Activated naive CD8-positive, alpha-beta T cell treated with anti-CD3 and anti-CD28 coated beads, Interleukin-2, amount 50 U/mL, for 24 hours (primary cell): ENCODE data around the gene HSDL1.
A peak's percentile ranks its signal among the peaks of the same experiment; 100 is the strongest.

Source experiments
- ATAC-seq: fragments of 150-1000 bp; cut with Tn5 transposase; one replicate; pipeline ENCODE4 v1.10.0; 2021
- DNase-seq: peaks from one replicate; pipeline ENCODE4 v3.0.0; 2021
- H3K27ac Mint-ChIP-seq: one replicate; pipeline ENCODE4 v1.8.0; 2021; ENCODE audit warnings: mild to moderate bottlenecking, mixed read lengths
- H3K27me3 Mint-ChIP-seq: one replicate; pipeline ENCODE4 v1.8.0; 2021; ENCODE audit warnings: mixed read lengths
- H3K36me3 Mint-ChIP-seq: one replicate; pipeline ENCODE4 v1.8.0; 2021; ENCODE audit warnings: low read depth, mixed read lengths
- H3K4me1 Mint-ChIP-seq: one replicate; pipeline ENCODE4 v1.8.0; 2021; ENCODE audit warnings: mixed read lengths
- H3K4me3 Mint-ChIP-seq: one replicate; pipeline ENCODE4 v1.8.0; 2021; ENCODE audit warnings: mild to moderate bottlenecking, moderate library complexity, mixed read lengths
- H3K9me3 Mint-ChIP-seq: one replicate; pipeline ENCODE4 v1.8.0; 2021; ENCODE audit warnings: mixed read lengths

HSDL1 gene

DNA sequence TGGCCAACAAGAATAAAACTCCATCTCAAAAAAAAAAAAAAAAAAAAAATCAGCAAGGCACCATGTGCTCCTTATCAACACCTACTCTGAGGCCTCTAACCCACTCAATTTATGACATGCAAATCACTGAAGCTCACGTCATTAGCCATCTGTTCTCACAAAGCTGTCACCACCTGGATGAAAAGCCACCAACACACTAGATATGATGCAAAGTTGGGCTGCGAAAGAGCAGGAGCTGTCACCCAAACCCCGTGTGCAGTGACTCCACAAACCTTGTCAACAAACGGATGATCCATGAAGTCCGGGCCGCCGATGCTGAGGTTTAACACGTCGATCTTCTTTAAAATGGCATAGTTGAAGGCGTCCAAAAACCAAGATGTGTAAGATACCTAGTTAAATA is 53.5 kb downstream of the HSDL1 start:
- no peak for ATAC-seq
- no peaks in the 10 kb centered on the region for H3K9me3 Mint-ChIP-seq
- H3K4me3 Mint-ChIP-seq: no peak overlapping the region
- H3K36me3 Mint-ChIP-seq: peaks cover 67% of the 10 kb centered on the region
- no peak for DNase-seq
- H3K4me1 Mint-ChIP-seq: peaks cover 32% of the 10 kb centered on the region
- no peaks in the 10 kb centered on the region for H3K27me3 Mint-ChIP-seq
- H3K27ac Mint-ChIP-seq: no peak overlapping the region

- no peak overlapping the region for H3K27ac Mint-ChIP-seq
- no peak overlapping the region for H3K4me3 Mint-ChIP-seq
- H3K27me3 Mint-ChIP-seq: no peaks in the 10 kb centered on the region
- DNase-seq (no peak), ATAC-seq (no peak)
- H3K4me1 Mint-ChIP-seq: peaks cover 41% of the 10 kb centered on the region
- peaks cover 66% of the 10 kb centered on the region for H3K36me3 Mint-ChIP-seq
- H3K9me3 Mint-ChIP-seq: no peaks in the 10 kb centered on the region
Measured at GRCh38 chr16:84090211-84090610, 54.8 kb downstream of the HSDL1 start.

- Mint-ChIP-seq H3K36me3 (peaks cover 68% of the 10 kb centered on the region), H3K27ac (peak overlapping the region; percentile 63), H3K27me3 (no peaks in the 10 kb centered on the region), H3K4me3 (no peak overlapping the region), H3K9me3 (no peaks in the 10 kb centered on the region), H3K4me1 (peaks cover 46% of the 10 kb centered on the region)
- peak; percentile 50 for DNase-seq
- peak; percentile 88 for ATAC-seq
Measured at GRCh38 chr16:84088695-84089395, 56.1 kb downstream of the HSDL1 start.

DNA sequence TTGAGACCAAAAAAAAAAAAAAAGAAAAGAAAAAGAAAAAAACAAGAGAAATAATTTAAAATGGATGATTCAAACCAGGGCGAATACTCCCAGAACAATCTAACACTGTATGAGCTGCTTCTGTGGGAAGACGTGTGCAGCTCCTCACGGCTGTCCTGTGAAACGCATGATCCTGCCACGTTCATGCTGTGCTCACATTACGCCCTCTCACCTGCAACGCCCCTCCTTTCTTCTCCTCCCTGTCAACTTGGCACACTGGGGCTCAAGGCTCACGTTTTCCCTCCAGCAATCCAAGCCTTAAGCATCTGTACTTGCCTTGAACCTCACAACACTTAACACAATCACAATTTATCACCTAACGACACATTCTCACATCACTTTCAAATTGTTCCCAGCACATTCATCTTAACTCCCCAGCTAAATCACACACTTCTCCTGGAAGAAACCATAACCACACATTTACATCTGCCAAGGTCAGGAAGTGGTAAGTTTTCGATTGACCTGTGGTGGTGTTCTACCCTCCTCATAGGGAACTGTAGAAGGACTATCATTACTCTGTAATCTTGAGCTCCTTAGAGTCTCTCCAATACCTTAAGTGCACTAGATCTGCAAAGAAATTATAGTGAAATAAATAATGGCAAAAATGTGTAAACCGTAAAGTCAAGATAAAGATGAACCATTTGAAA is 57.4 kb downstream of the HSDL1 start:
- Mint-ChIP-seq H3K4me1 (peaks cover 46% of the 10 kb centered on the region), H3K36me3 (peaks cover 61% of the 10 kb centered on the region)

GRCh38 chr16:84087001-84087400 is 58.0 kb downstream of the HSDL1 start:
- Mint-ChIP-seq H3K27ac (no peak overlapping the region), H3K27me3 (no peaks in the 10 kb centered on the region), H3K36me3 (peaks cover 62% of the 10 kb centered on the region)

More for the DNA sequence above, 57.4 kb downstream of the HSDL1 start:
- H3K27me3 Mint-ChIP-seq: no peaks in the 10 kb centered on the region
- peak overlapping the region; percentile 3 for H3K27ac Mint-ChIP-seq
- H3K4me3 Mint-ChIP-seq: no peak overlapping the region
- ATAC-seq (no peak), DNase-seq (no peak)
- H3K9me3 Mint-ChIP-seq: no peaks in the 10 kb centered on the region

DNA sequence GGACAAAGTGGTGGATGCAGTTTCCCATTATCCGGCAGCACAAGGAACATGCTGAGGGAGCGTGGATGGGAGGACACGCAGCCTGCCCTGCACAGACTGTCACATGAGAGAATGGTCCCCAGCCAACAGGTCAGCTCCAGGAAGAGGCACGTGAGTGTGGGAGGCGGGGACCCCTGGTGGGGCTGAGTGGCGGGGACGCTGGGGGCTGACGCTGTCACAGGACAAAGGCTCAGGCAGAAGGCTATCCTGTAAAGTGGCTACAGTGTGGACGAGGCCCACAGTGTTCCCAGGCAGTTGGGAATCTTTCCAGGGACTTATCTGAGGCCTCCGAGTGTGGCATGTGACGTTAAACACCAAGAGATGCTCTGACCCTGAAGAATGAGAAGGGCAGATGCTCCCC is 58.6 kb downstream of the HSDL1 start:
- no peak overlapping the region for H3K27ac Mint-ChIP-seq
- no peak for DNase-seq
- no peaks in the 10 kb centered on the region for H3K27me3 Mint-ChIP-seq
- H3K4me3 Mint-ChIP-seq: no peak overlapping the region
- ATAC-seq: no peak
- H3K36me3 Mint-ChIP-seq: peaks cover 63% of the 10 kb centered on the region
- H3K9me3 Mint-ChIP-seq: no peaks in the 10 kb centered on the region
- H3K4me1 Mint-ChIP-seq: peaks cover 46% of the 10 kb centered on the region

More at GRCh38 chr16:84087001-84087400, 58.0 kb downstream of the HSDL1 start:
- H3K9me3 Mint-ChIP-seq: no peaks in the 10 kb centered on the region
- H3K4me3 Mint-ChIP-seq: no peak overlapping the region
- H3K4me1 Mint-ChIP-seq: peaks cover 46% of the 10 kb centered on the region
- DNase-seq (no peak), ATAC-seq (no peak)

DNA sequence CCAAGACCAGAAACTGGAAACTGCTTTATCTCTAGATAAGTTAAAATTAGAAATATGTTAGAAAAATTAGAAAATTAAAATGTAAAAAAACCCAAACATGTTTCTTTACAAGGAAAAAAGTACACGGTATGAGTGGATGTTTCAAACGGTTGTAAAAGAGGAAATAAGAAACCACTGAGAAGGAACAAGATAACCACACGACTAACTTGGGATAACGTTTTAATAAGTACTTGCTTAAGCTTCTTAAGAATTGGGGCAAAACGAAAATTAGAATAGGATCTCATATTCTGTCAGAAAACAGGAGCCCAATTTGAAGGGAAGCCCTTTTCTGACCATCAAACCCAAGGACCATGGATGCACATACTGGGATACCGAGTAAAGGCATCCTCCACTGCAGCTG is 59.2 kb downstream of the HSDL1 start:
- Mint-ChIP-seq H3K9me3 (no peaks in the 10 kb centered on the region), H3K36me3 (peaks cover 65% of the 10 kb centered on the region), H3K4me1 (peaks cover 46% of the 10 kb centered on the region), H3K4me3 (no peak overlapping the region), H3K27ac (no peak overlapping the region), H3K27me3 (no peaks in the 10 kb centered on the region)
- DNase-seq (no peak), ATAC-seq (no peak)

DNA sequence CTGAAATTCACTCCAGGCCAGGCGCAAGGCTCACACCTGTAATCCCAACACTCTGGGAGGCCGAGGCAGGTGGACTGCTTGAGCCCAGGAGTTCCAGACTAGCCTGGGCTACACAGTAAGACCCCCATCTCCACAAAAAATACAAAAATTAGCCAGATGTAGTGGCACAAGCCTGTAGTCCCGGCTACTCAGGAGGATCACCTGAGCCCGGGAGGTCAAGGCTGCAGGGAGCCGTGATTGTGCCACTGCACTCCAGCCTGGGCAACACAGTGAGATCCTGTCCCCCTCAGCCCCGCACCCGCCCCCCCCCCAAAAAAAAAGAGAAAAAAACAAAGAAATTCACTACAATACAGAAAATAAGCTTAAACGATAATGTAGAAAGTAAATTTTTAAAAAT is 59.7 kb downstream of the HSDL1 start:
- DNase-seq (no peak), ATAC-seq (no peak)
- Mint-ChIP-seq H3K4me1 (peaks cover 46% of the 10 kb centered on the region), H3K9me3 (no peaks in the 10 kb centered on the region), H3K27me3 (no peaks in the 10 kb centered on the region), H3K27ac (no peak overlapping the region), H3K4me3 (no peak overlapping the region), H3K36me3 (peaks cover 64% of the 10 kb centered on the region)

- ATAC-seq (peak; percentile 82), DNase-seq (peak; percentile 68)
- H3K9me3 Mint-ChIP-seq: no peaks in the 10 kb centered on the region
- no peak overlapping the region for H3K27ac Mint-ChIP-seq
- H3K4me1 Mint-ChIP-seq: peaks cover 46% of the 10 kb centered on the region
- no peak overlapping the region for H3K4me3 Mint-ChIP-seq
- no peaks in the 10 kb centered on the region for H3K27me3 Mint-ChIP-seq
- peaks cover 64% of the 10 kb centered on the region for H3K36me3 Mint-ChIP-seq
Measured at GRCh38 chr16:84084570-84085270, 60.3 kb downstream of the HSDL1 start.

DNA sequence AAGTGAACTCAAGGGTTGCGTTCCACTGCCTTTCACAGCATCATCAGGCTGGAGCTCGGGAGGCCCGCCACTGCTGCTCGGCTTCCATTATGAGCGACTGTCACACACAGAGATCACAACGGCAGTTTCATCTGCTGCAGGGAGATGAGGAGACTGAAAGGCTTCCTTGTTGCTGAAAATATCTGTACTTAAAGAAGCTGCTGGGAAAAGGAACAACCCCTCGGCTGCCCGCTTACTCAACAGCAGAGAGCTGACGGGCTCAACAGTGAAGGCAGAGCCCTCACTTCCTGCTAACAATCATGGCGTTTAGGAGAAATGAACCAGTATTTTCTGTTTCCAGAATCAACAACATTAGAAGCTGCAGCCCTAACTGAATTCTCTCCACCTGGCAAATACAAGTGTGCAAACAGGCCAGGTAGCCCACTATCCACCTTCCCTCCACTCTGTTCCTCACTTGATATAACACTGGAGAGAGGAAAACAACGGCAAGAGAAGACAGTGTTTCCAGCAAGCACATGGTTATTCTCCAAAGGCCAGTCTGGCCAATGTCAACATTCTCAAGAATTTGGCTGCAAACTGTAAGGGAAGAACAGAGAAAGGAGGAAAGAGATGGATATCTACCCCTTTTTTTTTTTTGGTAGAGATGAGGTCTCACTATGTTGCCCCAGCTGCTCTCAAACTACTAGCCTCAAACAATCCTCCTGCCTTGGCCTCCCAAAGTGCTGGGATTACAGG is 62.0 kb downstream of the HSDL1 start:
- ATAC-seq: no peak
- Mint-ChIP-seq H3K27ac (no peak overlapping the region), H3K9me3 (no peaks in the 10 kb centered on the region), H3K4me3 (no peak overlapping the region), H3K4me1 (peaks cover 30% of the 10 kb centered on the region), H3K27me3 (no peaks in the 10 kb centered on the region), H3K36me3 (peaks cover 50% of the 10 kb centered on the region)
- no peak for DNase-seq

DNA sequence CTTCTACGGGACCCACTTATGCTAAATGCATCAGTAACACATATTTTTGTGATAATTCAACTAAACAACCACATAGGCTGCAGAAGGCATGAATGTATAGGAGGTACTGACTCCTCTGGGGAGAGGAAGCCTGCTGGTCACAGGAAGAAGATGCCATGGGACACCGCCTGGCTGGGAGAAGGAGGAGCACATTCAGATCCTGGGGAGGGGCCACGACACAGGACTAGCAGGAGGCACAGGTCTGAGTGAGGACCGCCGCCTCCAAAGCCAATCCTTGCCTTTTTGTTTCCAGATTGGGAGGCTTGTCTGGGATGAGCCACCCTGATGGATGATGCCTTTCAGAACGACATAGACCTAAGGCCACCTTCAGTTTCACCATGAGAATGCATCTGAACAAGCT is 62.9 kb downstream of the HSDL1 start:
- no peak overlapping the region for H3K27ac Mint-ChIP-seq
- no peaks in the 10 kb centered on the region for H3K9me3 Mint-ChIP-seq
- H3K4me1 Mint-ChIP-seq: peaks cover 21% of the 10 kb centered on the region
- DNase-seq (no peak), ATAC-seq (no peak)
- H3K36me3 Mint-ChIP-seq: peaks cover 51% of the 10 kb centered on the region
- H3K27me3 Mint-ChIP-seq: no peaks in the 10 kb centered on the region
- H3K4me3 Mint-ChIP-seq: no peak overlapping the region

DNA sequence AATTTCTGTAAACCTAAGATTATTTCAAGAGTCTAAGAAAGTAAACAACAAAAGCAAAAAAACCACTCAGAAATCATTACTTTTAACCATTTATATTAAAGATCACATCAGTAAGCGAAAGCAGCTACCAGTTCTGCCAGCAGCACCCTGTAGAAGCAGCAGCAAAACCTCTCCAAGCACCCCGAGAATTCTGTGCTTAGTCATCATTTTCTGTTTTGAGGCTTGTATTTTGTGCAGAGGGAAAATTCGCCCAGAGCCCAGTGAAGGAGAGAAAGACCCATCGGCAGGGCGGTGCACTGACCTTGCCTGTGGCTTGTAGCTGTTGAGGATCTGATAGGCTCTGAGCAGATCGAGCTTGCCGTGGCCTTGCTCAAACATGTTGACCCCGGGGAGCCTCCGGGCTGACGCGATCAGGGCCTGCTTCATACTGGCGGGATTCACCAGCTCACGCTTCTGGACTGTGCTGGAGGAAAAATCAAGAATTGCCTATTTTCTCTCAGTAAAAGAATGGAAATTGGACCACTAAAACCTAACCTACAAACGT is 63.5 kb downstream of the HSDL1 start:
- Mint-ChIP-seq H3K36me3 (peaks cover 45% of the 10 kb centered on the region), H3K27me3 (no peaks in the 10 kb centered on the region), H3K27ac (no peak overlapping the region), H3K4me3 (no peak overlapping the region), H3K4me1 (peaks cover 16% of the 10 kb centered on the region), H3K9me3 (no peaks in the 10 kb centered on the region)
- ATAC-seq: no peak
- DNase-seq: no peak

GRCh38 chr16:84080813-84081212 is 64.2 kb downstream of the HSDL1 start:
- ATAC-seq: no peak
- no peak overlapping the region for H3K27ac Mint-ChIP-seq

DNA sequence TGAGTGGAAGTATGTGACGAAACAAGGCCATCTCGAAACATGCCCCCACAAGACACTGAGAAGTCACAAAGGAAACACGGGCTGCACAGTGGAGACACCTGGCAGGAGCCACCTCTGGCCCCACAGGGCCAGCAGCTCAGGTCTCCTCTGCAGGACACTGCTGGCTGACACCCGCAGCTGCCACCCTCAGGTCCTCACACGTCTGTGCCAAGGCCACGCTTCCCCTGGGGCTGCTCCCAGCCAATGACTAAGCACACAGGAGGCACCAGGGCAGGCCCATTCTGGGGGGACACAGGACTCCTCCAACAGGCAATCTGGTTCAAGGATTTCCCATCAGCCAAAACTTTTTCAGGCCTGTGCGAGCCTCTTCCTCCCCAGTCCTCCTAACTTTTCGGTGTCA is 64.6 kb downstream of the HSDL1 start:
- H3K27me3 Mint-ChIP-seq: no peaks in the 10 kb centered on the region
- H3K4me3 Mint-ChIP-seq: no peak overlapping the region
- H3K4me1 Mint-ChIP-seq: peaks cover 7% of the 10 kb centered on the region
- no peaks in the 10 kb centered on the region for H3K9me3 Mint-ChIP-seq
- no peak for DNase-seq
- H3K27ac Mint-ChIP-seq: no peak overlapping the region
- no peak for ATAC-seq
- peaks cover 42% of the 10 kb centered on the region for H3K36me3 Mint-ChIP-seq

More at GRCh38 chr16:84080813-84081212, 64.2 kb downstream of the HSDL1 start:
- no peaks in the 10 kb centered on the region for H3K9me3 Mint-ChIP-seq
- peaks cover 9% of the 10 kb centered on the region for H3K4me1 Mint-ChIP-seq
- peaks cover 40% of the 10 kb centered on the region for H3K36me3 Mint-ChIP-seq
- no peaks in the 10 kb centered on the region for H3K27me3 Mint-ChIP-seq
- no peak for DNase-seq
- no peak overlapping the region for H3K4me3 Mint-ChIP-seq
